GM21360 (cell line): ENCODE measurements around the gene CSTF1.
"Not testable (repeated sequence)": the region's sequence is repeated elsewhere in the genome, so short reads cannot be mapped to it uniquely, and the experiment has no call there.

Source experiments
- ATAC-seq: cut with Tn5 transposase; IDR thresholded peaks from one replicate; pipeline ENCODE4 v1.9.1; 2021; ENCODE audit warnings: mild to moderate bottlenecking, moderate library complexity; ENCODE audit not compliant: unreplicated experiment

The CSTF1 gene

GRCh38 chr20:56368351-56369134 lies 23.9 kb upstream of the CSTF1 start:
- no peak for ATAC-seq

- ATAC-seq, result no peak
These were observed 23.3 kb upstream of the CSTF1 start for GRCh38 chr20:56369179-56369578.

- ATAC-seq, result no peak
These were observed 20.5 kb upstream of the CSTF1 start for GRCh38 chr20:56371977-56372376.

- ATAC-seq, result no peak
These were observed 19.6 kb upstream of the CSTF1 start for GRCh38 chr20:56372850-56373249.

GRCh38 chr20:56373942-56374341 lies 18.5 kb upstream of the CSTF1 start:
- no peak for ATAC-seq

GRCh38 chr20:56376331-56376730 lies 16.1 kb upstream of the CSTF1 start:
- ATAC-seq, result no peak

GRCh38 chr20:56378386-56378785 lies 14.1 kb upstream of the CSTF1 start:
- ATAC-seq, result no peak

- no peak for ATAC-seq
These were observed 12.1 kb upstream of the CSTF1 start for GRCh38 chr20:56380375-56380774.

GRCh38 chr20:56381501-56381900 lies 10.9 kb upstream of the CSTF1 start:
- ATAC-seq, result peak; percentile 43

GRCh38 chr20:56382696-56383095 lies 9.7 kb upstream of the CSTF1 start:
- ATAC-seq, result no peak

GRCh38 chr20:56383334-56383733 lies 9.1 kb upstream of the CSTF1 start:
- no peak for ATAC-seq

- no peak for ATAC-seq
These were observed 7.3 kb upstream of the CSTF1 start for GRCh38 chr20:56385130-56385529.

GRCh38 chr20:56386219-56386618 lies 6.2 kb upstream of the CSTF1 start:
- no peak for ATAC-seq

- no peak for ATAC-seq
These were observed 3.6 kb upstream of the CSTF1 start for GRCh38 chr20:56388882-56389281.

GRCh38 chr20:56389807-56390206 lies 2.6 kb upstream of the CSTF1 start:
- ATAC-seq, result no peak

GRCh38 chr20:56390396-56390795 lies 2.0 kb upstream of the CSTF1 start:
- not testable (repeated sequence) for ATAC-seq

GRCh38 chr20:56391037-56391436 lies 1.4 kb upstream of the CSTF1 start:
- ATAC-seq, result no peak

GRCh38 chr20:56391596-56392131 lies 781 bp upstream of the CSTF1 start:
- peak; percentile 31 for ATAC-seq

- no peak for ATAC-seq
These were observed 537 bp downstream of the CSTF1 start for GRCh38 chr20:56392881-56393482.

GRCh38 chr20:56393653-56394052 lies 1.2 kb downstream of the CSTF1 start:
- no peak for ATAC-seq

- ATAC-seq, result no peak
These were observed 2.7 kb downstream of the CSTF1 start for GRCh38 chr20:56395166-56395565.

- peak; percentile 74 for ATAC-seq
These were observed 7.7 kb downstream of the CSTF1 start for GRCh38 chr20:56400001-56400640.
